ENCODE results near the gene C1orf50. TPM values are rescaled to one million over a fixed set of nuclear protein-coding genes. Genes with fewer than 3 reads are reported as not detected.
A peak's percentile ranks its signal among the peaks of the same experiment; 100 is the strongest.
"Not testable (repeated sequence)": the region's sequence is repeated elsewhere in the genome, so short reads cannot be mapped to it uniquely, and the experiment has no call there.

The C1orf50 gene
- total RNA-seq, 1 donor from 2014 or later: 10.8 TPM

GRCh38 chr1:42751511-42752070 is 15.5 kb upstream of the C1orf50 start:
- intact Hi-C loops (cut with DNase I); DNase-seq (ENCODE audit: low spot score); ATAC-seq: not testable (repeated sequence)

DNA sequence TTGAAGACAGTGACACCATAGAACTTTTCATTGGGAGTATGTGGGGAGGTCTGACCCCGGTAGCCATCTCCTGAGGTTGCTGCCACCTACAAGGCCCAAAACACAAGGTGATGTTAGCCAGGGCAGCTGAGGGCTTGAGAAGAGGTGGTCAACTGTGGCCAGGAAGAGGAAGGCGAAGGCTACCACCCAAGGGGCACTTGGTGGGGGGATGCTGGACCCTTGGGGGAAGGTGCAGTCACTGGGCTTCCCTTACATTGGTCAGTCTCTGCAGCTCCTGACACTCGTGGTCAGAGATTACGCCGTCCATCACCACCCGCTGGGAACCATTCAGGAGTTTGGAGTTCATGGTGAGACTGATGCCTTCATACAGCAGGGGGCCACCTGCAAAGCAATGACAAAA is 14.8 kb upstream of the C1orf50 start:
- intact Hi-C loops (cut with DNase I): no loop called here
- no peak for DNase-seq (ENCODE audit: low spot score)
- ATAC-seq: no peak

GRCh38 chr1:42753070-42753469 is 14.0 kb upstream of the C1orf50 start:
- intact Hi-C loops (cut with DNase I): no loop called here
- ATAC-seq (no peak), DNase-seq (ENCODE audit: low spot score) (no peak)

DNA sequence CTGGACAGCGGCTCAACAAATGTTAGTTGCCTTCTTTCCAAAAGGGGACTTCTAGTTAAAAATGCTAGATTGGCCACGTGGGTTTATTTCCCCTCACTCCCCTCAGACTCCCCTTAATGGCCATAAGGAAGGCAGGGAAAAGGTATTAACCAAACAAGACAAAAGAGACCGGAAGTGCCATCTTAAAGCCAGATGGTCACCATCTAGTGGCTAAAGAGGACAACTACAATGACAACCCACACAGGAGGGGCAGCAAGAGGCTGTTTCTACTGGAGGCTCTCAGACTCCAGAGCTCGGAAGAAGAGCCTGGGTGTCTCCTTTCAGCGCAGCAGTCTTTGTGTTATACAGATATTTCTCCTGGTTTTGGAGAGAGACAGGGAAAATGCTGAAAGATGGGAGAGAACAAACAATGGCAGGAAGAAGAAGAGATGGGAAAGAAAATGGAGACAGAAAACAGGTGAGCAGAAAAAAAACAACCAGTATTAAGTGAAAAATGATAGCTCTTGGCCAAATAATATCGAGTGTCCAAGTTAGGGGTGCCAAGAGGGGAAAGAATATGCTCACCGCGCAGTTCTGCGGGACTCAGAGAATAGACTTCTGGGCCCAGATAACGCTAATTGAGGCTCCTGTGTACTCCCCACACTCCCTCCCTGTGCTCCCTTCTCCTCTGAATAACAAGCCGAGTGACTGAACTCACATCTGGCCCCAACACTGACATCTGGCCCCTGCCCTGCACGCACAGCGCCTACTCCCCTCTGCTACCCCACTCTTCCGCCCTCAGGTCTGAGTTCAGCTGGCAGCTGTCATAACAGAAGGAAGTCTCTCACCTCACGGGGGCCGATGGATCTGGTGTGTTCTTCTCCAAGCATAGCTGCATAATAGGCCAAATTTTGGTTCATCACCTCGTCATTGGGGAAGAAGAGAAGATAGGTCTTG is 9.8 kb upstream of the C1orf50 start:
- peak; percentile 61 for ATAC-seq
- no peak for DNase-seq (ENCODE audit: low spot score)
- intact Hi-C loops (cut with DNase I): loop anchor here (5.0 kb wide), 1 partner anchor 75 kb away; the partner anchor contains the start of gene YBX1

GRCh38 chr1:42757892-42758275 is 9.2 kb upstream of the C1orf50 start:
- no peak for ATAC-seq

GRCh38 chr1:42758641-42759040 is 8.4 kb upstream of the C1orf50 start:
- DNase-seq (ENCODE audit: low spot score) (no peak), ATAC-seq (no peak)
- intact Hi-C loops (cut with DNase I): loop anchor here (5.0 kb wide), 1 partner anchor 76 kb away; the partner anchor contains the start of gene YBX1

More at GRCh38 chr1:42757892-42758275, 9.2 kb upstream of the C1orf50 start:
- intact Hi-C loops (cut with DNase I): loop anchor here (5.0 kb wide), 1 partner anchor 76 kb away; the partner anchor contains the start of gene YBX1
- no peak for DNase-seq (ENCODE audit: low spot score)

- ATAC-seq: no peak
- intact Hi-C loops (cut with DNase I): loop anchor here (5.0 kb wide), 1 partner anchor 77 kb away; the partner anchor contains the start of gene YBX1
These were observed 7.9 kb upstream of the C1orf50 start for GRCh38 chr1:42759114-42759513.

GRCh38 chr1:42761567-42761966 is 5.5 kb upstream of the C1orf50 start:
- intact Hi-C loops (cut with DNase I): no loop called here
- ATAC-seq (no peak), DNase-seq (ENCODE audit: low spot score) (no peak)

More at GRCh38 chr1:42759114-42759513, 7.9 kb upstream of the C1orf50 start:
- no peak for DNase-seq (ENCODE audit: low spot score)

DNA sequence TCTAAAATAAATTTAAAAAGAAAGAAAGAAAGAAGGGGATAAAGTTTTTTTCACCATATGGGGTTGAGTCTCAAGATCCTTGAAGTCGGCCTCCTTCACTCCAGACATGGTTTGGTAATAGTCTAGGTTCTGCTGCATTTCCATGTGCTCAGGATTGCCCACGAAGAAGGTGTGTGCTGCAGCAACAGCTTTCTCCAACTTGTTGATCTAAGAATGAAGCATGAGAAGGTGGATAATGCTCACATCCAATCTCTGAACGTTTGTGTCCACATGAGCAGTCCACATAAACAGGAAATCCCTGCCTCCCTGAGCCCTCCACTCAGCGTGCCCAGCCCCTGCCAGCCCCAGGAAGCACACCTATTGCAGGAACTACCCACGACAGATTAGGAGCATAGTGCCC is 4.8 kb upstream of the C1orf50 start:
- intact Hi-C loops (cut with DNase I): no loop called here
- ATAC-seq (no peak), DNase-seq (ENCODE audit: low spot score) (no peak)

DNA sequence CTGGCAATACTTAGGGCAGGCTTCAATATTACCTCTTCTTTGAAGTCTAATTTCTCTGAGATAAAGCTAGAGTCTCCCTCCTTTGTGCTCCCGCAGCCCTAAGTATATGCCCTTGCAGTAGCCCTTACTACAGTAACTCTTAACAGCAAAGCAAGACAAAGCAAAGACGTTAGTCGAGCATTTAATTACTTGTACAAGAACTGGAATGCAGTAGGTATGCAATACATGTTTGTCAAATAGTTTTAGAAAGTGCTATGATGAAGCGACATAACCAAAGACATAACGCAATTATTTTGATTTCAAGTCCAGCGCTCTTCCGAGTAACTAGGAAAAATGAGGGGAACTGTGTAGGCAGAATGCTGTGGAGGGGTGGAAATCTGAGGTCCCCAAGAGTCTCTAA is 1.8 kb upstream of the C1orf50 start:
- DNase-seq (ENCODE audit: low spot score) (no peak), ATAC-seq (no peak)
- intact Hi-C loops (cut with DNase I): no loop called here

- intact Hi-C loops (cut with DNase I): no loop called here
- DNase-seq (ENCODE audit: low spot score) (no peak), ATAC-seq (peak; percentile 23)
These were observed 963 bp upstream of the C1orf50 start for GRCh38 chr1:42765832-42766740.

- intact Hi-C loops (cut with DNase I): no loop called here
- DNase-seq (ENCODE audit: low spot score): no peak
- no peak for ATAC-seq
These were observed 506 bp downstream of the C1orf50 start for GRCh38 chr1:42767510-42768000.

DNA sequence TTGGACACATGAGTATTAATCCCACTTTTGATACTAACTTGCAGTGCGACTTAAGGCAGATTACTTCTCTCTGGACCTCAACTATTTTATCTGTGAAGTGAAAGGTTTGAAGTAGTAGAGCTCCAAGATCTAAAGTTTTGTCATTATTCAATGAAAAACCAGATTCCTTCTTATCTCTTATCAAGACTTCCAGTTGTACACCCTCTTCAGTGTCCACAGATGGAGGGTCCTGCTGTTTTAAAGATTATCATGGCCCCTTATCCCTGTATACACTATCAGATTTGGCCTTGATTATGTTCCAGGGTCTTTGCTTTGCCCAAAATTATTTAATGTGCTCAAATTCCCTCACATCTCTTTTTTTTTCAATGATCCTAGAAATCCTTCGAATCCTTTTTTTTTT is 1.1 kb downstream of the C1orf50 start:
- ATAC-seq (no peak), DNase-seq (ENCODE audit: low spot score) (no peak)
- intact Hi-C loops (cut with DNase I): no loop called here

DNA sequence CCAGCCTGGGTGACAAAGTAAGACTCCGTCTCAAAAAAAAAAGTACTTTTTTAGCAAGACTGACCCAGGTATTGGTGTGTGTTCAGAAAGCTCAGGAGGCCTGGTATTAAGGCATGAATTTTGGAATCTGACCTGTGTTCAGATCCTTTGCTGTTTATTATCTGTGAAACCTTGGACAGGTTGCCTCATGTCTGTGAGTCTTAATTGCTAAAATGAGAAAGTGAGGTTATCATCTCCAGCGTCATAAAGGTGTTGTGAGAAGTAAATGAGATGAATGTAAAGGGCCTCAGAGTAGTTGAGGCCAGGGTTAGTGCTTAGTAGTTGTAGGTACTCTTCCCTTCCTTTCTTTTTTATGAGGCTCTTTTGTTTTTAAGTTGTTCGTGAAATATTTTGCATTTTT is 2.8 kb downstream of the C1orf50 start:
- DNase-seq (ENCODE audit: low spot score): no peak
- intact Hi-C loops (cut with DNase I): no loop called here
- ATAC-seq: no peak

DNA sequence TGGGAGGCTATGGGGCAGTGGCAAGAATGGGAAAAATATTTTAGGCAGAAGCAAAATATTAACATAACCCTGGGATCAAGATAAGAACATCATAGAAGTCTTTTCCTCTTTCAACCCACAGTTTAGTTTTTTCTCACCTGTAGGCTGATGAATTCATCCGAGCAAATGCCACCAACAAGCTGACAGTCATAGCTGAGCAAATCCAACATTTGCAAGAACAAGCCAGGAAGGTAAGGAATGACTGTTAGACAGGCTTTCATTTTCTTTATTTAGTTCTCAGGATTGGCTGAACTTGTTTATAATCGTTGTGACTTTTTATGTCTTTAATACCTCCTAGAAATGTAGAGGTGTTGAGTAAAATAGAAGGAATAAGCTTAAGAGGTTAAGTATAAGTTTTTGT is 6.4 kb downstream of the C1orf50 start:
- DNase-seq (ENCODE audit: low spot score) (no peak), ATAC-seq (no peak)
- intact Hi-C loops (cut with DNase I): no loop called here

DNA sequence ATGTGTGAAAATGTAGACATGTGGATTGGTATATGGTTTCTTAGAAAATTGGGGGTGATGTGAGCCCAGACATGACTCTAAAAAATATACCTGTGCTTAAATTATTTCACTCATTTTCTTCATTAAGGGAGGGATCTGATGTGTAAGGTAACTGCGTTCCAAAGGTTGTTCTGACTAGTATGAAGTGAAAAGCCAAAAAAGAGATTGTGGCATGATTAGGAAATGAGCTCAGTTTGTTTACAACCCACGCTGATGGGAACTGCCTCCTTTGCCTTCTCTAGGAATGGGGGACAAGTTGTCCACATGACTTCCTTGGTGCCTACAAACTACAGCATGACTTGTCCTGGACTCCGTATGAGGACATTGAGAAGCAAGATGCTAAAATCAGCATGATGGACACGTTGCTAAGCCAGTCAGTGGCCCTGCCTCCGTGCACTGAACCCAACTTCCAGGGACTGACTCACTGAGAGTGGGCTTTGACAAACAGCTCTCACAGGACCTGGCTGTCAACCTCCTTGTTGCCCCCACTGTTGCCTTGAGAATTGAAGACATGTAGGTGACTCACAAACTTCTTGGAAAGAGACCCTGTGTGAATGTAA is 8.0 kb downstream of the C1orf50 start:
- intact Hi-C loops (cut with DNase I): no loop called here
- DNase-seq (ENCODE audit: low spot score) (no peak), ATAC-seq (no peak)

DNA sequence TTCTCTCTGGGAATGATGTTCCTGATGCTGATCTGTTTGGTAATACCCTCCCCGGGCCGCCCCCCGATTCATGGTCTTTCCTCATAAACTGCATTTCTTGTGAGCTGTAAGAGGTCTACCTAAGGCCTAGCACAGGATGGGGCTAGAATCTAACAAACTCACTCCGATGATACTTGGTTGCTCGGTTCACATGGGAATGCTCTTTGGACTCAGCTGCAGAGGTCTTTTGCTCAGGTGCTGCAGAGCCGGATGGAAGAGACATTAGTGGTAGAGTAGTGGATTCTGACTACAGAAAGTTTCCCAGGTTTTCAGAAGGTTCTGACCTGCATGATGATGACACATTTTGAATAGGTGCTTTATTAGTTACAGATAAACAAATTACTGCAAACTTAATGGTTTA is 9.5 kb downstream of the C1orf50 start:
- DNase-seq (ENCODE audit: low spot score) (no peak), ATAC-seq (no peak)
- intact Hi-C loops (cut with DNase I): no loop called here

- ATAC-seq (peak; percentile 82), DNase-seq (ENCODE audit: low spot score) (no peak)
- intact Hi-C loops (cut with DNase I): no loop called here
These were observed 10.8 kb downstream of the C1orf50 start for GRCh38 chr1:42777852-42778251.

- intact Hi-C loops (cut with DNase I): no loop called here
- no peak for ATAC-seq
These were observed 12.7 kb downstream of the C1orf50 start for GRCh38 chr1:42779725-42780124.

More at GRCh38 chr1:42779725-42780124, 12.7 kb downstream of the C1orf50 start:
- DNase-seq (ENCODE audit: low spot score): no peak

Data from sciatic nerve (tissue), 2 donors.